Liver (tissue), 9 donors: ENCODE measurements around the gene HEXIM2. TPM values are rescaled to one million over a fixed set of nuclear protein-coding genes. Genes with fewer than 3 reads are reported as not detected.

Source experiments
- DNase-seq: peaks from one replicate; pipeline ENCODE4 v3.0.0-alpha.2; 2017; ENCODE audit warnings: low spot score
- H3K27ac ChIP-seq, 2 donors: one replicate each; pipeline ENCODE4 v1.7.0; 2013; ENCODE audit warnings: inconsistent platforms in 2 of 2, low read length in 2 of 2, control low read depth in 1 of 2, low read depth in 1 of 2, mild to moderate bottlenecking in 1 of 2
- H3K27me3 ChIP-seq, 4 donors: one replicate each; pipeline versions ENCODE4 v1.6.1 to v1.7.0; 2013; ENCODE audit warnings: low read length in 3 of 4, inconsistent platforms in 1 of 4, mild to moderate bottlenecking in 1 of 4, moderate library complexity in 1 of 4; ENCODE audit not compliant: control insufficient read depth in 4 of 4, insufficient read depth in 4 of 4
- H3K36me3 ChIP-seq, 4 donors: one replicate each; pipeline versions ENCODE4 v1.6.1 to v1.7.0; 2013; ENCODE audit warnings: low read length in 3 of 4, mild to moderate bottlenecking in 3 of 4, low read depth in 1 of 4, moderate library complexity in 1 of 4; ENCODE audit not compliant: control insufficient read depth in 4 of 4, insufficient read depth in 3 of 4
- H3K4me1 ChIP-seq, 4 donors: one replicate each; pipeline versions ENCODE4 v1.6.1 to v1.7.0; 2013; ENCODE audit warnings: low read length in 3 of 4, mild to moderate bottlenecking in 3 of 4, moderate library complexity in 1 of 4; ENCODE audit not compliant: control insufficient read depth in 4 of 4, insufficient read depth in 4 of 4
- H3K4me3 ChIP-seq, 3 donors: one replicate each; pipeline versions ENCODE4 v1.6.1 to v1.7.0; 2013; ENCODE audit warnings: low read length in 3 of 3, control low read depth in 1 of 3, low read depth in 1 of 3, mild to moderate bottlenecking in 1 of 3
- H3K9ac ChIP-seq, 2 donors: one replicate each; pipeline ENCODE4 v1.7.0; 2013; ENCODE audit warnings: low read length in 2 of 2, mild to moderate bottlenecking in 2 of 2, moderate library complexity in 2 of 2, control low read depth in 1 of 2, low read depth in 1 of 2
- H3K9me3 ChIP-seq, 4 donors: one replicate each; pipeline versions ENCODE4 v1.6.1 to v1.7.0; 2013; ENCODE audit warnings: low read length in 3 of 4; ENCODE audit not compliant: control insufficient read depth in 4 of 4
- ATF3 ChIP-seq: IDR thresholded peaks from 2 replicates; pipeline ENCODE4 v1.6.1; 2016; ENCODE audit warnings: antibody characterized with exemption
- CTCF ChIP-seq: fragments of 150-350 bp; IDR thresholded peaks from 2 replicates; pipeline ENCODE4 v1.5.1; 2017; ENCODE audit warnings: improper control_type of control experiment, low read depth, low read length; ENCODE audit not compliant: missing input control
- EGR1 ChIP-seq, 2 donors: IDR thresholded peaks; 2 replicates each; pipeline ENCODE4 v1.6.1; 2016 to 2018; ENCODE audit warnings: antibody characterized with exemption in 2 of 2, low read depth in 2 of 2
- FOXA1 ChIP-seq: IDR thresholded peaks from 2 replicates; pipeline ENCODE4 v1.6.1; 2016; ENCODE audit warnings: antibody characterized with exemption
- FOXA2 ChIP-seq: IDR thresholded peaks from 2 replicates; pipeline ENCODE4 v1.6.1; 2016; ENCODE audit warnings: antibody characterized with exemption
- GABPA ChIP-seq, 2 donors: IDR thresholded peaks in 1 of 2; conservative IDR thresholded peaks in 1 of 2; 2 replicates each; pipeline ENCODE4 v1.6.1; 2016; ENCODE audit warnings: antibody characterized with exemption in 2 of 2, mild to moderate bottlenecking in 1 of 2, moderate library complexity in 1 of 2
- JUND ChIP-seq, 2 donors: IDR thresholded peaks; 2 replicates each; pipeline ENCODE4 v1.6.1; 2016; ENCODE audit warnings: antibody characterized with exemption in 2 of 2
- MAX ChIP-seq: IDR thresholded peaks from 2 replicates; pipeline ENCODE4 v1.6.1; 2016; ENCODE audit warnings: antibody characterized with exemption
- NR2F2 ChIP-seq: IDR thresholded peaks from 2 replicates; pipeline ENCODE4 v1.6.1; 2016; ENCODE audit warnings: antibody characterized with exemption
- REST ChIP-seq: IDR thresholded peaks from 2 replicates; pipeline ENCODE4 v1.6.1; 2016; ENCODE audit warnings: antibody characterized with exemption, mild to moderate bottlenecking
- RXRA ChIP-seq, 2 donors: IDR thresholded peaks; 2 replicates each; pipeline ENCODE4 v1.6.1; 2017 to 2018; ENCODE audit warnings: antibody characterized with exemption in 2 of 2, mild to moderate bottlenecking in 1 of 2
- SP1 ChIP-seq: IDR thresholded peaks from 2 replicates; pipeline ENCODE4 v1.6.1; 2018; ENCODE audit warnings: antibody characterized with exemption, mild to moderate bottlenecking
- YY1 ChIP-seq: IDR thresholded peaks from 2 replicates; pipeline ENCODE4 v1.6.1; 2016; ENCODE audit warnings: antibody characterized with exemption, mild to moderate bottlenecking
- WGBS: extraction: QIAGEN DNeasy Blood & Tissue Kit; methylation state at CpG from one replicate; pipeline ENCODE4 v1.1.7; 2013; 5-methylcytosine and 5-hydroxymethylcytosine counted together
- polyA plus RNA-seq, 2 donors: library from polyadenylated mRNA; stranded (reverse) in 1 of 2; unstranded in 1 of 2; fragments of 200-250 nt in 1 of 2; fragments of >200 nt in 1 of 2; fragmentation: Nextera tagmentation in 1 of 2; extraction: Ambion mirVana in 1 of 2; gene quantifications; one replicate each; pipeline versions ENCODE4 v1.2.1 to v1.2.3, GENCODE V29; 2013 to 2015
- total RNA-seq, 2 donors: library from RNA; depleted of rRNA; stranded (reverse); fragments of >200 nt; gene quantifications; one replicate each; pipeline ENCODE4 v1.2.3, GENCODE V29; 2014
- TF ChIP-seq, protein P1 (sequence below): IDR thresholded peaks from 2 replicates; pipeline ENCODE4 v1.6.1; 2016; ENCODE audit warnings: antibody characterized with exemption
- donor health status: healthy.
- donor health status: healthy.
- donor health status: healthy.
- donor health status: healthy.
- donor health status: healthy.

HEXIM2 gene
- total and polyA plus RNA-seq, 4 donors, result 3.5 to 10.7 (median 5.5) TPM

GRCh38 chr17:45125509-45125908 lies 36.2 kb upstream of the HEXIM2 start:
- Histone ChIP-seq H3K4me3 (no peak overlapping the region), H3K27ac (no peak overlapping the region), H3K27me3 (no peaks in the 10 kb centered on the region), H3K36me3 (no peaks in the 10 kb centered on the region), H3K4me1 (no peaks in the 10 kb centered on the region), H3K9me3 (no peaks in the 10 kb centered on the region), H3K9ac (no peak overlapping the region)
- 98% methylated on average over 8 of the region's 8 CpGs for WGBS
- no peak for TF ChIP-seq FOXA1
- no peak for TF ChIP-seq JUND (IDR thresholded peaks at IDR 0.05)
- no peak for TF ChIP-seq YY1
- no peak for TF ChIP-seq CTCF
- no peak for TF ChIP-seq ATF3
- no peak for TF ChIP-seq EGR1 (IDR thresholded peaks at IDR 0.05; ENCODE audit: low read depth in 2 of 2)
- no peak for TF ChIP-seq SP1
- no peak for TF ChIP-seq NR2F2
- TF ChIP-seq, protein P1, sequence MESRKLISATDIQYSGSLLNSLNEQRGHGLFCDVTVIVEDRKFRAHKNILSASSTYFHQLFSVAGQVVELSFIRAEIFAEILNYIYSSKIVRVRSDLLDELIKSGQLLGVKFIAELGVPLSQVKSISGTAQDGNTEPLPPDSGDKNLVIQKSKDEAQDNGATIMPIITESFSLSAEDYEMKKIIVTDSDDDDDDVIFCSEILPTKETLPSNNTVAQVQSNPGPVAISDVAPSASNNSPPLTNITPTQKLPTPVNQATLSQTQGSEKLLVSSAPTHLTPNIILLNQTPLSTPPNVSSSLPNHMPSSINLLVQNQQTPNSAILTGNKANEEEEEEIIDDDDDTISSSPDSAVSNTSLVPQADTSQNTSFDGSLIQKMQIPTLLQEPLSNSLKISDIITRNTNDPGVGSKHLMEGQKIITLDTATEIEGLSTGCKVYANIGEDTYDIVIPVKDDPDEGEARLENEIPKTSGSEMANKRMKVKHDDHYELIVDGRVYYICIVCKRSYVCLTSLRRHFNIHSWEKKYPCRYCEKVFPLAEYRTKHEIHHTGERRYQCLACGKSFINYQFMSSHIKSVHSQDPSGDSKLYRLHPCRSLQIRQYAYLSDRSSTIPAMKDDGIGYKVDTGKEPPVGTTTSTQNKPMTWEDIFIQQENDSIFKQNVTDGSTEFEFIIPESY, result no peak
- TF ChIP-seq RXRA (IDR thresholded peaks at IDR 0.05), result no peak
- TF ChIP-seq GABPA (IDR thresholded peaks at IDR 0.05 in 1 of 2, conservative IDR thresholded peaks at IDR 0.05 in 1 of 2), result no peak
- no peak for DNase-seq

DNA sequence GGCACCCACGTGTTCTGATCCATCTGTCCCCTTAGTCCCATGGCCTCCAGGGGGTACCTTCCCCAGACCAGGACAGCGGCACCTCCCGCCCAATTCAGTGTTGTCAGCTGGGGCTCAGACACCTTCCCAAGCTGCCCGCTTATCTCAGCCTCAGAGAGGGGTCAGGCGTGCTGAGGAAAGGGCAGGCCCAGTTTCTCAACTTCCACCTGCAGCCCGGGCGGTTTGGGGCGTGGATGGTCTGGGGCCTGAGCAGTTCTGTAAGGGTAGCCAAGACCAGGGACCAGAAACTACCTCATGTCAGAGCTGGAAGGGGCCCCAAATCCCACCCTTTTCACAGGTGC lies 34.5 kb upstream of the HEXIM2 start:
- H3K9me3 ChIP-seq, result no peaks in the 10 kb centered on the region
- no peaks in the 10 kb centered on the region for H3K27me3 ChIP-seq
- H3K4me3 ChIP-seq, result no peak overlapping the region
- peaks cover 0 to 6% (median 2%) of the 10 kb centered on the region in 4 donors for H3K4me1 ChIP-seq
- 89% methylated on average over 8 of the region's 8 CpGs for WGBS
- H3K27ac ChIP-seq, result no peak overlapping the region
- TF ChIP-seq GABPA (IDR thresholded peaks at IDR 0.05 in 1 of 2, conservative IDR thresholded peaks at IDR 0.05 in 1 of 2) (no peak), REST (no peak), FOXA2 (no peak), SP1 (no peak), ATF3 (no peak), YY1 (no peak), NR2F2 (no peak), MAX (no peak), RXRA (IDR thresholded peaks at IDR 0.05) (no peak)
- DNase-seq, result no peak
- H3K36me3 ChIP-seq, result no peaks in the 10 kb centered on the region
- no peak overlapping the region for H3K9ac ChIP-seq
